HL-60 (cell line): ENCODE results near the gene COL24A1.

ENCODE experiments used
- CTCF ChIP-seq: IDR thresholded peaks from one replicate; pipeline ENCODE4 v1.5.1; 2011; ENCODE audit warnings: low read length, control low read depth, inconsistent platforms; ENCODE audit not compliant: insufficient read depth
- POLR2AphosphoS5 ChIP-seq: IDR thresholded peaks from 2 replicates; pipeline ENCODE4 v1.6.1; 2012; ENCODE audit warnings: low read depth
- REST ChIP-seq: IDR thresholded peaks from 2 replicates; pipeline ENCODE4 v1.6.1; 2012; ENCODE audit warnings: low read depth; ENCODE audit not compliant: insufficient replicate concordance
- SPI1 ChIP-seq: IDR thresholded peaks from 2 replicates; pipeline ENCODE4 v1.6.1; 2012; ENCODE audit warnings: low read depth, mild to moderate bottlenecking, borderline replicate concordance

- TF ChIP-seq CTCF (no peak), SPI1 (no peak), POLR2AphosphoS5 (no peak), REST (no peak)
Observed at GRCh38 chr1:85681087-85681486, 475.5 kb downstream of the COL24A1 start.
